HCT116 (cell line): ENCODE measurements around the gene ADGRG6. TPM values are rescaled to one million over a fixed set of nuclear protein-coding genes. Genes with fewer than 3 reads are reported as not detected.

Source experiments
- ATAC-seq: fragments of 200-7000 bp; cut with Tn5 transposase; 2 replicates; pipeline ENCODE4 v1.9.1; 2020; ENCODE audit warnings: mild to moderate bottlenecking, moderate library complexity
- BruUV-seq: library from RNA; stranded (reverse); fragments of 400-500 nt; replicated peaks from 2 replicates; lab custom pipeline; 2021; lab: Mats Ljungman, UMichigan
- CTCF ChIA-PET: fragments of 300-600 bp; sonication (Branson Sonifier 250); formaldehyde crosslinking; loops from one replicate; lab custom pipeline; 2021; ENCODE audit warnings: antibody characterized with exemption; lab: Charles Lee
- POLR2A ChIA-PET: fragments of 300-600, 350-600 bp; sonication (Branson Sonifier 250); formaldehyde crosslinking; loops from one replicate; lab custom pipeline; 2021; ENCODE audit warnings: antibody characterized with exemption; lab: Charles Lee
- RAD21 ChIA-PET, 2 experiments: fragments of 300-600 bp; sonication (Branson Sonifier 250); formaldehyde crosslinking; loops; one replicate each; lab custom pipeline; 2023; ENCODE audit warnings: low total read pairs in 2 of 2; ENCODE audit not compliant: uncharacterized antibody in 2 of 2, unreplicated experiment in 2 of 2, low non-redundant PET in 1 of 2; lab: Charles Lee
- DNase-seq: peaks from one replicate; pipeline ENCODE4 v3.0.0-alpha.2; 2010; ENCODE audit warnings: low read depth, low spot score
- H2AFZ ChIP-seq: fragments of 200-600 bp; shearing (Covaris generic), sonication (generic); 2 replicates; pipeline ENCODE4 v1.6.1; 2017; ENCODE audit warnings: low read depth, mixed run types, mixed read lengths, antibody characterized with exemption, low read length; ENCODE audit not compliant: poor library complexity, severe bottlenecking
- H3K27ac ChIP-seq: 2 replicates; pipeline ENCODE4 v1.5.1; 2012; ENCODE audit warnings: low read depth, low read length
- H3K27me3 ChIP-seq: fragments of 200-600 bp; sonication (generic); 2 replicates; pipeline ENCODE4 v1.6.1; 2016; ENCODE audit warnings: mixed run types, low read length, mixed read lengths; ENCODE audit not compliant: insufficient read depth
- H3K36me3 ChIP-seq, 2 experiments: fragments of 200-500 bp in 1 of 2; fragments of 200-600 bp in 1 of 2; sonication (Bioruptor generic) in 1 of 2; sonication (generic) in 1 of 2; 2 replicates each; pipeline versions ENCODE4 v1.5.1 to v1.6.1; 2014 to 2016; ENCODE audit warnings: low read length in 2 of 2, inconsistent platforms in 1 of 2, mixed read lengths in 1 of 2, mixed run types in 1 of 2; ENCODE audit not compliant: insufficient read depth in 2 of 2, control insufficient read depth in 1 of 2
- H3K4me1 ChIP-seq, 2 experiments: fragments of 200-600 bp in 1 of 2; sonication (generic) in 1 of 2; 2 replicates each; pipeline versions ENCODE4 v1.5.1 to v1.6.1; 2012 to 2017; ENCODE audit warnings: low read length in 2 of 2, inconsistent platforms in 1 of 2, mild to moderate bottlenecking in 1 of 2, mixed read lengths in 1 of 2, mixed run types in 1 of 2, moderate library complexity in 1 of 2; ENCODE audit not compliant: insufficient read depth in 2 of 2, control insufficient read depth in 1 of 2
- H3K4me2 ChIP-seq: fragments of 200-600 bp; sonication (generic); 2 replicates; pipeline ENCODE4 v1.6.1; 2017; ENCODE audit warnings: mixed run types, low read length, mixed read lengths
- H3K4me3 ChIP-seq, 2 experiments: fragments of 200-600 bp in 1 of 2; sonication (generic) in 1 of 2; replicated peaks in 1 of 2; 2 replicates each; pipeline ENCODE4 v1.5.1; 2011 to 2016; ENCODE audit warnings: low read length in 2 of 2, control low read depth in 1 of 2, low read depth in 1 of 2, mild to moderate bottlenecking in 1 of 2, mixed read lengths in 1 of 2, mixed run types in 1 of 2
- H3K79me2 ChIP-seq: fragments of 200-600 bp; sonication (generic); 2 replicates; pipeline ENCODE4 v1.6.1; 2017; ENCODE audit warnings: mild to moderate bottlenecking, mixed run types, low read length, moderate library complexity, mixed read lengths; ENCODE audit not compliant: insufficient read depth
- H3K9ac ChIP-seq: fragments of 200-600 bp; sonication (generic); 2 replicates; pipeline ENCODE4 v1.6.1; 2016; ENCODE audit warnings: low read length, mixed read lengths
- H3K9me2 ChIP-seq: fragments of 200-600 bp; sonication (generic), shearing (Covaris generic); 2 replicates; pipeline ENCODE4 v1.6.1; 2017; ENCODE audit warnings: mixed run types, mild to moderate bottlenecking, moderate library complexity; ENCODE audit not compliant: insufficient read depth
- H3K9me3 ChIP-seq, 2 experiments: fragments of 200-500 bp in 1 of 2; fragments of 200-600 bp in 1 of 2; sonication (Bioruptor generic) in 1 of 2; sonication (generic) in 1 of 2; 2 replicates each; pipeline ENCODE4 v1.6.1; 2014 to 2017; ENCODE audit warnings: low read length in 2 of 2, mixed read lengths in 2 of 2, inconsistent platforms in 1 of 2, low read depth in 1 of 2, mild to moderate bottlenecking in 1 of 2, mixed run types in 1 of 2, moderate library complexity in 1 of 2; ENCODE audit not compliant: control insufficient read depth in 1 of 2, insufficient read depth in 1 of 2
- H4K20me1 ChIP-seq: fragments of 200-600 bp; sonication (generic), shearing (Covaris generic); 2 replicates; pipeline ENCODE4 v1.6.1; 2017; ENCODE audit warnings: mixed run types, mild to moderate bottlenecking, moderate library complexity; ENCODE audit not compliant: insufficient read depth
- CBX3 ChIP-seq: IDR thresholded peaks from 2 replicates; pipeline ENCODE4 v1.6.1; 2012; ENCODE audit warnings: low read depth
- CEBPB ChIP-seq: IDR thresholded peaks from 2 replicates; pipeline ENCODE4 v1.6.1; 2012; ENCODE audit warnings: low read depth
- CTCF ChIP-seq, 3 experiments: fragments of 200-600 bp in 1 of 3; sonication (generic) in 1 of 3; IDR thresholded peaks in 2 of 3; conservative IDR thresholded peaks in 1 of 3; 2 replicates each; pipeline ENCODE4 v1.5.1; 2012 to 2017; ENCODE audit warnings: low read depth in 2 of 3, low read length in 2 of 3, antibody characterized with exemption in 1 of 3, borderline replicate concordance in 1 of 3, control low read depth in 1 of 3, mild to moderate bottlenecking in 1 of 3, mixed read lengths in 1 of 3, mixed run types in 1 of 3, moderate library complexity in 1 of 3; ENCODE audit not compliant: insufficient read depth in 1 of 3
- EGR1 ChIP-seq: IDR thresholded peaks from 2 replicates; pipeline ENCODE4 v1.6.1; 2012; ENCODE audit warnings: low read depth
- EZH2 ChIP-seq: fragments of 200-600 bp; sonication (generic); IDR thresholded peaks from 2 replicates; pipeline ENCODE4 v1.6.1; 2017; ENCODE audit warnings: antibody characterized with exemption, mixed run types
- EZH2phosphoT487 ChIP-seq: fragments of 200-600 bp; IDR thresholded peaks from 2 replicates; pipeline ENCODE4 v1.6.1; 2018; ENCODE audit warnings: antibody characterized with exemption, borderline replicate concordance
- JUND ChIP-seq: IDR thresholded peaks from 2 replicates; pipeline ENCODE4 v1.6.1; 2012
- MAX ChIP-seq: IDR thresholded peaks from 2 replicates; pipeline ENCODE4 v1.6.1; 2012
- POLR2A ChIP-seq: IDR thresholded peaks from 2 replicates; pipeline ENCODE4 v1.7.0; 2011; ENCODE audit warnings: borderline replicate concordance; ENCODE audit not compliant: insufficient read depth, insufficient read length; ENCODE audit errors: extremely low read depth
- POLR2AphosphoS5 ChIP-seq: IDR thresholded peaks from 2 replicates; pipeline ENCODE4 v1.6.1; 2011; ENCODE audit warnings: mild to moderate bottlenecking, low read depth, low read length, moderate library complexity
- RAD21 ChIP-seq: IDR thresholded peaks from 2 replicates; pipeline ENCODE4 v1.6.1; 2012; ENCODE audit warnings: low read depth, mild to moderate bottlenecking
- SIN3A ChIP-seq: IDR thresholded peaks from 2 replicates; pipeline ENCODE4 v1.6.1; 2012; ENCODE audit warnings: low read depth
- SP1 ChIP-seq: IDR thresholded peaks from 2 replicates; pipeline ENCODE4 v1.6.1; 2012; ENCODE audit warnings: low read depth
- SRF ChIP-seq: IDR thresholded peaks from 2 replicates; pipeline ENCODE4 v1.6.1; 2012; ENCODE audit warnings: low read depth
- TCF7L2 ChIP-seq: IDR thresholded peaks from 2 replicates; pipeline ENCODE4 v1.7.0; 2011; ENCODE audit warnings: borderline replicate concordance, inconsistent platforms; ENCODE audit not compliant: insufficient read depth, insufficient read length; ENCODE audit errors: extremely low read depth
- YY1 ChIP-seq: IDR thresholded peaks from 2 replicates; pipeline ENCODE4 v1.6.1; 2011; ENCODE audit warnings: low read length, low read depth, moderate library complexity, mild to moderate bottlenecking; ENCODE audit not compliant: insufficient replicate concordance; ENCODE audit errors: extremely low read depth
- ZFX ChIP-seq: fragments of 450-650 bp; IDR thresholded peaks from 2 replicates; pipeline ENCODE4 v1.6.1; 2017
- ZNF274 ChIP-seq: fragments of 200-500 bp; sonication (Bioruptor generic); IDR thresholded peaks from 2 replicates; pipeline ENCODE4 v1.6.1; 2014; ENCODE audit warnings: mild to moderate bottlenecking, low read depth, low read length, inconsistent platforms
- intact Hi-C: fragments of 100-400 bp; cut with micrococcal nuclease; formaldehyde crosslinking; loops from 2 replicates; pipeline ENCODE4 v1.10.0; 2022
- total RNA-seq: library from RNA; stranded (reverse); gene quantifications from one replicate; pipeline ENCODE4 v1.2.1, GENCODE V29; 2021; ENCODE audit not compliant: unreplicated experiment
- TF ChIP-seq, protein P1 (sequence below): IDR thresholded peaks from 2 replicates; pipeline ENCODE4 v1.6.1; 2011; ENCODE audit warnings: mild to moderate bottlenecking, low read length, moderate library complexity; ENCODE audit not compliant: insufficient replicate concordance; ENCODE audit errors: extremely low read depth
- TF ChIP-seq, protein P2 (sequence below): IDR thresholded peaks from 2 replicates; pipeline ENCODE4 v1.6.1; 2012

Gene ADGRG6
- total RNA-seq, 1 experiment from 2014 or later = 67.9 TPM

- intact Hi-C loops = no loop called here
- POLR2A ChIA-PET = no interaction called here
These were observed 114.4 kb downstream of the ADGRG6 start for GRCh38 chr6:142416179-142416578.

More at GRCh38 chr6:142416179-142416578, 114.4 kb downstream of the ADGRG6 start:
- H3K27ac ChIP-seq = no peak overlapping the region
- no peak overlapping the region for H3K4me2 ChIP-seq
- ChIA-PET RAD21 (no interaction called here), CTCF (no interaction called here)
- H3K9me2 ChIP-seq = no peaks in the 10 kb centered on the region
- H3K4me3 ChIP-seq = no peak overlapping the region
- ATAC-seq = no peak
- no peaks in the 10 kb centered on the region for H4K20me1 ChIP-seq
- H3K79me2 ChIP-seq = no peaks in the 10 kb centered on the region
- H2AFZ ChIP-seq = no peak overlapping the region
- H3K4me1 ChIP-seq = peaks cover 18 to 25% of the 10 kb centered on the region in 2 experiments
- no TSS peak for BruUV-seq
- peaks cover 17 to 25% of the 10 kb centered on the region in 2 experiments; a peak in 3 of 4 replicates for H3K36me3 ChIP-seq
- H3K27me3 ChIP-seq = no peaks in the 10 kb centered on the region
- DNase-seq = no peak
- no peak overlapping the region for H3K9ac ChIP-seq
- no peaks in the 10 kb centered on the region for H3K9me3 ChIP-seq
- TF ChIP-seq CTCF (IDR thresholded peaks at IDR 0.05 in 2 of 3, conservative IDR thresholded peaks at IDR 0.05 in 1 of 3; ENCODE audit: borderline replicate concordance in 1 of 3, insufficient read depth in 1 of 3, low read depth in 2 of 3, low read length in 2 of 3) (no peak), SP1 (no peak), JUND (no peak), RAD21 (no peak), YY1 (no peak), ZFX (no peak), CBX3 (no peak), POLR2A (no peak), SRF (no peak), ZNF274 (no peak), EGR1 (no peak), CEBPB (no peak), SIN3A (no peak), EZH2 (no peak), EZH2phosphoT487 (no peak), POLR2AphosphoS5 (no peak), TCF7L2 (no peak), MAX (no peak)
- TF ChIP-seq, protein P1, sequence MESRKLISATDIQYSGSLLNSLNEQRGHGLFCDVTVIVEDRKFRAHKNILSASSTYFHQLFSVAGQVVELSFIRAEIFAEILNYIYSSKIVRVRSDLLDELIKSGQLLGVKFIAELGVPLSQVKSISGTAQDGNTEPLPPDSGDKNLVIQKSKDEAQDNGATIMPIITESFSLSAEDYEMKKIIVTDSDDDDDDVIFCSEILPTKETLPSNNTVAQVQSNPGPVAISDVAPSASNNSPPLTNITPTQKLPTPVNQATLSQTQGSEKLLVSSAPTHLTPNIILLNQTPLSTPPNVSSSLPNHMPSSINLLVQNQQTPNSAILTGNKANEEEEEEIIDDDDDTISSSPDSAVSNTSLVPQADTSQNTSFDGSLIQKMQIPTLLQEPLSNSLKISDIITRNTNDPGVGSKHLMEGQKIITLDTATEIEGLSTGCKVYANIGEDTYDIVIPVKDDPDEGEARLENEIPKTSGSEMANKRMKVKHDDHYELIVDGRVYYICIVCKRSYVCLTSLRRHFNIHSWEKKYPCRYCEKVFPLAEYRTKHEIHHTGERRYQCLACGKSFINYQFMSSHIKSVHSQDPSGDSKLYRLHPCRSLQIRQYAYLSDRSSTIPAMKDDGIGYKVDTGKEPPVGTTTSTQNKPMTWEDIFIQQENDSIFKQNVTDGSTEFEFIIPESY = no peak
- TF ChIP-seq, protein P2, sequence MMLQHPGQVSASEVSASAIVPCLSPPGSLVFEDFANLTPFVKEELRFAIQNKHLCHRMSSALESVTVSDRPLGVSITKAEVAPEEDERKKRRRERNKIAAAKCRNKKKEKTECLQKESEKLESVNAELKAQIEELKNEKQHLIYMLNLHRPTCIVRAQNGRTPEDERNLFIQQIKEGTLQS = no peak
